ENCODE data around the gene BMERB1. TPM values are rescaled to one million over a fixed set of nuclear protein-coding genes. Genes with fewer than 3 reads are reported as not detected.

Gene BMERB1
- polyA plus RNA-seq, 1 donor (not counting 4 experiments of a cell fraction or from before 2014, with no cell fraction given): 7.8 TPM

GRCh38 chr16:15524966-15525365 lies 90.6 kb downstream of the BMERB1 start:
- no peak overlapping the region for H3K27ac ChIP-seq (ENCODE audit: control insufficient read depth, insufficient read depth, low read length)
- H3K79me2 ChIP-seq (ENCODE audit: control insufficient read depth, insufficient read depth, low read length): no peaks in the 10 kb centered on the region
- H3K4me2 ChIP-seq (ENCODE audit: control insufficient read depth, extremely low read depth, insufficient read depth, low read depth, low read length): no peak overlapping the region
- H3K4me1 ChIP-seq (ENCODE audit: control insufficient read depth, extremely low read depth, insufficient read depth, low read length): no peaks in the 10 kb centered on the region
- no peaks in the 10 kb centered on the region for H3K27me3 ChIP-seq (ENCODE audit: control insufficient read depth, extremely low read depth, insufficient read depth, low read length)
- no peaks in the 10 kb centered on the region for H3K9me1 ChIP-seq (ENCODE audit: control insufficient read depth, extremely low read depth, insufficient read depth, low read length)
- no peak overlapping the region for H3K9ac ChIP-seq (ENCODE audit: control insufficient read depth, extremely low read depth, insufficient read depth, low read length)
- TF ChIP-seq CTCF (optimal IDR thresholded peaks at IDR 0.05 in 1 of 3, IDR thresholded peaks at IDR 0.05 in 1 of 3, conservative IDR thresholded peaks at IDR 0.05 in 1 of 3; ENCODE audit: extremely low read depth in 1 of 3, insufficient read depth in 2 of 3, low read length in 3 of 3) (no peak), EZH2 (IDR thresholded peaks at IDR 0.05; ENCODE audit: low read length) (no peak)
- H3K36me3 ChIP-seq (ENCODE audit: control insufficient read depth in 2 of 2, extremely low read depth in 1 of 2, insufficient read depth in 2 of 2, low read length in 2 of 2): no peaks in the 10 kb centered on the region
- H2AFZ ChIP-seq (ENCODE audit: control insufficient read depth, low read length): no peak overlapping the region
- DNase-seq (ENCODE audit: low read depth, low spot score) (no peak), FAIRE-seq (no peak)
- dilution Hi-C loops (cut with MboI; ENCODE audit: extremely low pct_ligation_motif_present, low sequenced_read_pairs): no loop called here
- no peak overlapping the region for H3K4me3 ChIP-seq (ENCODE audit: control insufficient read depth in 2 of 3, extremely low read depth in 1 of 3, insufficient read depth in 2 of 3, low read depth in 1 of 3, low read length in 3 of 3)
- H3K9me3 ChIP-seq (ENCODE audit: control insufficient read depth, low read depth, low read length): no peaks in the 10 kb centered on the region
- H4K20me1 ChIP-seq (ENCODE audit: control insufficient read depth, extremely low read depth, insufficient read depth, low read length): no peaks in the 10 kb centered on the region

GRCh38 chr16:15526097-15526496 lies 91.7 kb downstream of the BMERB1 start:
- dilution Hi-C loops (cut with MboI; ENCODE audit: extremely low pct_ligation_motif_present, low sequenced_read_pairs): no loop called here
- no peak overlapping the region for H2AFZ ChIP-seq (ENCODE audit: control insufficient read depth, low read length)
- no peak overlapping the region for H3K4me2 ChIP-seq (ENCODE audit: control insufficient read depth, extremely low read depth, insufficient read depth, low read depth, low read length)
- H3K9me1 ChIP-seq (ENCODE audit: control insufficient read depth, extremely low read depth, insufficient read depth, low read length): no peaks in the 10 kb centered on the region
- H3K79me2 ChIP-seq (ENCODE audit: control insufficient read depth, insufficient read depth, low read length): no peaks in the 10 kb centered on the region
- no peak for FAIRE-seq
- DNase-seq (ENCODE audit: low read depth, low spot score): no peak
- H3K36me3 ChIP-seq (ENCODE audit: control insufficient read depth in 2 of 2, extremely low read depth in 1 of 2, insufficient read depth in 2 of 2, low read length in 2 of 2): no peaks in the 10 kb centered on the region
- H4K20me1 ChIP-seq (ENCODE audit: control insufficient read depth, extremely low read depth, insufficient read depth, low read length): no peaks in the 10 kb centered on the region
- no peak overlapping the region for H3K9ac ChIP-seq (ENCODE audit: control insufficient read depth, extremely low read depth, insufficient read depth, low read length)
- H3K4me1 ChIP-seq (ENCODE audit: control insufficient read depth, extremely low read depth, insufficient read depth, low read length): no peaks in the 10 kb centered on the region
- no peak overlapping the region for H3K27ac ChIP-seq (ENCODE audit: control insufficient read depth, insufficient read depth, low read length)
- no peaks in the 10 kb centered on the region for H3K9me3 ChIP-seq (ENCODE audit: control insufficient read depth, low read depth, low read length)
- H3K27me3 ChIP-seq (ENCODE audit: control insufficient read depth, extremely low read depth, insufficient read depth, low read length): no peaks in the 10 kb centered on the region
- no peak overlapping the region for H3K4me3 ChIP-seq (ENCODE audit: control insufficient read depth in 2 of 3, extremely low read depth in 1 of 3, insufficient read depth in 2 of 3, low read depth in 1 of 3, low read length in 3 of 3)
- TF ChIP-seq EZH2 (IDR thresholded peaks at IDR 0.05; ENCODE audit: low read length) (no peak), CTCF (optimal IDR thresholded peaks at IDR 0.05 in 1 of 3, IDR thresholded peaks at IDR 0.05 in 1 of 3, conservative IDR thresholded peaks at IDR 0.05 in 1 of 3; ENCODE audit: extremely low read depth in 1 of 3, insufficient read depth in 2 of 3, low read length in 3 of 3) (no peak)

Measured in keratinocyte (primary cell).